Measurements from ENCODE around the gene AGMAT. TPM values are rescaled to one million over a fixed set of nuclear protein-coding genes. Genes with fewer than 3 reads are reported as not detected.

Gene AGMAT
- total and polyA plus RNA-seq, 2 donors from 2014 or later: 6.2 to 119 TPM

- FAIRE-seq: no peak
- no peaks in the 10 kb centered on the region for H3K9me3 ChIP-seq (ENCODE audit: control insufficient read depth in 2 of 3, insufficient read depth in 1 of 3, low read length in 3 of 3)
- peaks cover 0 to 2% (median 0%) of the 10 kb centered on the region in 3 donors for H3K4me1 ChIP-seq (ENCODE audit: control insufficient read depth in 2 of 3, insufficient read depth in 2 of 3, low read depth in 1 of 3, low read length in 3 of 3)
- H3K9ac ChIP-seq (ENCODE audit: low read length in 3 of 3): no peak overlapping the region
- no peak overlapping the region for H3K4me3 ChIP-seq (ENCODE audit: low read length in 3 of 3)
- TF ChIP-seq CTCF (IDR thresholded peaks at IDR 0.05; ENCODE audit: borderline replicate concordance, extremely low read depth, insufficient read depth): no peak
- H3K27ac ChIP-seq (ENCODE audit: low read depth in 2 of 2, low read length in 2 of 2): no peak overlapping the region
- no peak for DNase-seq
- H3K36me3 ChIP-seq (ENCODE audit: control insufficient read depth in 2 of 3, insufficient read depth in 3 of 3, low read length in 3 of 3): peaks cover 5 to 8% (median 7%) of the 10 kb centered on the region in 3 donors
- no peaks in the 10 kb centered on the region for H3K27me3 ChIP-seq (ENCODE audit: control insufficient read depth, insufficient read depth, low read length)
- intact Hi-C loops (cut with DNase I): no loop called here
Measured at GRCh38 chr1:15557008-15557407, 27.8 kb downstream of the AGMAT start.

GRCh38 chr1:15550573-15550972, 34.3 kb downstream of the AGMAT start:
- FAIRE-seq (no peak), DNase-seq (no peak)
- intact Hi-C loops (cut with DNase I): no loop called here
- Histone ChIP-seq H3K27ac (ENCODE audit: low read depth in 2 of 2, low read length in 2 of 2) (no peak overlapping the region), H3K27me3 (ENCODE audit: control insufficient read depth, insufficient read depth, low read length) (no peaks in the 10 kb centered on the region), H3K36me3 (ENCODE audit: control insufficient read depth in 2 of 3, insufficient read depth in 3 of 3, low read length in 3 of 3) (peaks cover 6 to 20% (median 17%) of the 10 kb centered on the region in 3 donors), H3K9ac (ENCODE audit: low read length in 3 of 3) (no peak overlapping the region), H3K4me1 (ENCODE audit: control insufficient read depth in 2 of 3, insufficient read depth in 2 of 3, low read depth in 1 of 3, low read length in 3 of 3) (no peaks in the 10 kb centered on the region), H3K9me3 (ENCODE audit: control insufficient read depth in 2 of 3, insufficient read depth in 1 of 3, low read length in 3 of 3) (no peaks in the 10 kb centered on the region), H3K4me3 (ENCODE audit: low read length in 3 of 3) (no peak overlapping the region)
- no peak for TF ChIP-seq CTCF (IDR thresholded peaks at IDR 0.05; ENCODE audit: borderline replicate concordance, extremely low read depth, insufficient read depth)

- FAIRE-seq (peak; percentile 27), DNase-seq (no peak)
- H3K9ac ChIP-seq (ENCODE audit: low read length in 3 of 3): no peak overlapping the region
- no peaks in the 10 kb centered on the region for H3K4me1 ChIP-seq (ENCODE audit: control insufficient read depth in 2 of 3, insufficient read depth in 2 of 3, low read depth in 1 of 3, low read length in 3 of 3)
- no peaks in the 10 kb centered on the region for H3K9me3 ChIP-seq (ENCODE audit: control insufficient read depth in 2 of 3, insufficient read depth in 1 of 3, low read length in 3 of 3)
- no peaks in the 10 kb centered on the region for H3K27me3 ChIP-seq (ENCODE audit: control insufficient read depth, insufficient read depth, low read length)
- intact Hi-C loops (cut with DNase I): no loop called here
- no peak for TF ChIP-seq CTCF (IDR thresholded peaks at IDR 0.05; ENCODE audit: borderline replicate concordance, extremely low read depth, insufficient read depth)
- no peak overlapping the region for H3K27ac ChIP-seq (ENCODE audit: low read depth in 2 of 2, low read length in 2 of 2)
- no peak overlapping the region for H3K4me3 ChIP-seq (ENCODE audit: low read length in 3 of 3)
- H3K36me3 ChIP-seq (ENCODE audit: control insufficient read depth in 2 of 3, insufficient read depth in 3 of 3, low read length in 3 of 3): peaks cover 6 to 46% (median 26%) of the 10 kb centered on the region in 3 donors
Measured at GRCh38 chr1:15546641-15547040, 38.2 kb downstream of the AGMAT start.

Measured in kidney (tissue), 14 donors.